SU-DHL-6 (cell line): ENCODE data around the gene DHRS13.
A peak's percentile ranks its signal among the peaks of the same experiment; 100 is the strongest.

Experiments used
- EZH2phosphoT487 ChIP-seq: fragments of 200-600 bp; sonication (generic), shearing (Covaris generic); conservative IDR thresholded peaks from 2 replicates; pipeline ENCODE4 v1.6.1; 2018; ENCODE audit warnings: mild to moderate bottlenecking, antibody characterized with exemption, low read length, moderate library complexity, mixed read lengths
- TF ChIP-seq, protein P1 (sequence below): fragments of 200-600 bp; sonication (generic); IDR thresholded peaks from one replicate; pipeline ENCODE4 v1.5.1; 2017; ENCODE audit warnings: antibody characterized with exemption, mild to moderate bottlenecking, low read length, moderate library complexity; ENCODE audit not compliant: insufficient read depth, poor library complexity, severe bottlenecking

DNA sequence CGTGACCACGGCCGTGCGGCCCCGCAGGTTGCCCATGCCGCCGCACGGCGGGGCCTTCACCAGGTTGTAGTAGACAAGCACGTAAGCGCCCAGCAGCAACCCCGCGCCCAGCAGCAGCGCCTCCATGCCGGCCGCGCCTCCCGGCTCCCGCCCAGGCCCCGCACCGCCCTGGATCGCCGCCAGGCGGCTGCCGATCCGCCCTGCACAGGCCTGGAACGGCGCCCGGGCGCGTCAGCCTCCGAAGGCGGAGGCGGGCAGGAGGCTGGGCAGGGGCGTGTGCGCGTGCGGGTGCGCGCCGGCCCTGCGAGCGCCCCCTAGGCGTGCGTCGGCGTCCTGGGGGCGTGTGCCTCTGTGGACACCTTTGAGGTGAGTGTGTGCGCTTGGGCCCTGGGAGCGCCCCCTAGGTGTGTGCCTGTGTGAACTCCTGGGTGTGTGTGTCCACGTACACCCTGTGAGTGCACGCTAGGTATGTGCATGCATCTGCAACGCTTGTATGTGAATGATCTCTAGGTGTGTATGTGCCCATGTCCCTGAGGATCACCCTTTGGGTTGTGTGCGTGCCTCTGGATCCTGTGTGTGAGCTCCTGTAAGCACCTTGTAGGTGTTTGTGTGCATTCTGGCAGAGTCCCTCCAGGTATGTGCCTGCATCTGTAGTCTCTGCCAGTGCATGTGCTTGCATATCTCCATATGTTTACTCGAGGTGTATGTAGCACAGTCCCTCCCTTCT lies at the start of gene DHRS13:
- TF ChIP-seq, protein P1, sequence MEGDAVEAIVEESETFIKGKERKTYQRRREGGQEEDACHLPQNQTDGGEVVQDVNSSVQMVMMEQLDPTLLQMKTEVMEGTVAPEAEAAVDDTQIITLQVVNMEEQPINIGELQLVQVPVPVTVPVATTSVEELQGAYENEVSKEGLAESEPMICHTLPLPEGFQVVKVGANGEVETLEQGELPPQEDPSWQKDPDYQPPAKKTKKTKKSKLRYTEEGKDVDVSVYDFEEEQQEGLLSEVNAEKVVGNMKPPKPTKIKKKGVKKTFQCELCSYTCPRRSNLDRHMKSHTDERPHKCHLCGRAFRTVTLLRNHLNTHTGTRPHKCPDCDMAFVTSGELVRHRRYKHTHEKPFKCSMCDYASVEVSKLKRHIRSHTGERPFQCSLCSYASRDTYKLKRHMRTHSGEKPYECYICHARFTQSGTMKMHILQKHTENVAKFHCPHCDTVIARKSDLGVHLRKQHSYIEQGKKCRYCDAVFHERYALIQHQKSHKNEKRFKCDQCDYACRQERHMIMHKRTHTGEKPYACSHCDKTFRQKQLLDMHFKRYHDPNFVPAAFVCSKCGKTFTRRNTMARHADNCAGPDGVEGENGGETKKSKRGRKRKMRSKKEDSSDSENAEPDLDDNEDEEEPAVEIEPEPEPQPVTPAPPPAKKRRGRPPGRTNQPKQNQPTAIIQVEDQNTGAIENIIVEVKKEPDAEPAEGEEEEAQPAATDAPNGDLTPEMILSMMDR, result peak; percentile 98
- TF ChIP-seq EZH2phosphoT487, result no peak
